RWPE1 (cell line): Measurements from ENCODE around the gene FLII.

Experiments
- CTCF ChIA-PET: fragments of 350-600 bp; sonication (Branson Sonifier 250); formaldehyde crosslinking; extraction: SDS; loops from one replicate; lab custom pipeline; 2021; lab: Yijun Ruan, JAX
- POLR2A ChIA-PET: fragments of 400-600 bp; formaldehyde crosslinking; extraction: SDS; loops from one replicate; lab custom pipeline; 2020; ENCODE audit warnings: antibody characterized with exemption; ENCODE audit not compliant: low non-redundant PET; lab: Yijun Ruan, JAX
- DNase-seq: peaks from one replicate; pipeline ENCODE4 v3.0.0; 2012; ENCODE audit warnings: low spot score
- H3K27ac ChIP-seq: fragments of 450-650 bp; 2 replicates; pipeline ENCODE4 v1.5.1; 2017
- CTCF ChIP-seq: fragments of 450-650 bp; conservative IDR thresholded peaks from 2 replicates; pipeline ENCODE4 v1.5.1; 2017; ENCODE audit warnings: low read depth, mild to moderate bottlenecking

Gene FLII

GRCh38 chr17:18260332-18261145, 2.0 kb upstream of the FLII start, which contains the start of gene MIEF2:
Gene MIEF2 (plus strand): TSS chr17:18260662. CDS start chr17:18262721, 2,059 bp downstream.
- ChIA-PET CTCF (interaction anchor here (0.5 to 1.5 kb wide), 2 partner anchors 43 to 197 kb away, joined by 3 to 5 read pairs; no protein-coding TSS in a partner anchor), POLR2A (no interaction called here)
- peak; percentile 98 for DNase-seq
- no peak for TF ChIP-seq CTCF
- H3K27ac ChIP-seq: peak within 1 kb of the TSS; percentile 98

GRCh38 chr17:18259621-18260331, 1.2 kb upstream of the FLII start:
- CTCF ChIA-PET: interaction anchor here (1.1 kb wide), 1 partner anchor 11 kb away, joined by 3 read pairs; no protein-coding TSS in a partner anchor
- no peak for TF ChIP-seq CTCF
- POLR2A ChIA-PET: no interaction called here
- peak overlapping the region; percentile 98 for H3K27ac ChIP-seq
- peak; percentile 75 for DNase-seq

- peak overlapping the region; percentile 98 for H3K27ac ChIP-seq
- POLR2A ChIA-PET: no interaction called here
- CTCF ChIA-PET: no interaction called here
- DNase-seq: peak; percentile 77
- TF ChIP-seq CTCF: no peak
These were observed 569 bp downstream of the FLII start for GRCh38 chr17:18257982-18258355.

GRCh38 chr17:18257268-18257981, 1.1 kb downstream of the FLII start:
- ChIA-PET POLR2A (no interaction called here), CTCF (no interaction called here)
- H3K27ac ChIP-seq: peak overlapping the region; percentile 98
- DNase-seq: peak; percentile 79
- TF ChIP-seq CTCF: no peak

- H3K27ac ChIP-seq: peak overlapping the region; percentile 98
- no peak for TF ChIP-seq CTCF
- DNase-seq: no peak
- POLR2A ChIA-PET: no interaction called here
- CTCF ChIA-PET: no interaction called here
These were observed 1.8 kb downstream of the FLII start for GRCh38 chr17:18256776-18257175.

GRCh38 chr17:18256351-18256750, 2.2 kb downstream of the FLII start:
- TF ChIP-seq CTCF: no peak
- H3K27ac ChIP-seq: peak overlapping the region; percentile 98
- CTCF ChIA-PET: interaction anchor here (0.8 kb wide), 1 partner anchor 36 kb away, joined by 3 read pairs; no protein-coding TSS in a partner anchor
- POLR2A ChIA-PET: no interaction called here
- no peak for DNase-seq
